HG03175 (cell line): ENCODE data around the gene SMC5.
"Not testable (repeated sequence)": the region's sequence is repeated elsewhere in the genome, so short reads cannot be mapped to it uniquely, and the experiment has no call there.

Experiments used
- ATAC-seq: cut with Tn5 transposase; IDR thresholded peaks from one replicate; pipeline ENCODE4 v1.9.1; 2021; ENCODE audit warnings: mild to moderate bottlenecking, moderate library complexity; ENCODE audit not compliant: unreplicated experiment

SMC5 gene

DNA sequence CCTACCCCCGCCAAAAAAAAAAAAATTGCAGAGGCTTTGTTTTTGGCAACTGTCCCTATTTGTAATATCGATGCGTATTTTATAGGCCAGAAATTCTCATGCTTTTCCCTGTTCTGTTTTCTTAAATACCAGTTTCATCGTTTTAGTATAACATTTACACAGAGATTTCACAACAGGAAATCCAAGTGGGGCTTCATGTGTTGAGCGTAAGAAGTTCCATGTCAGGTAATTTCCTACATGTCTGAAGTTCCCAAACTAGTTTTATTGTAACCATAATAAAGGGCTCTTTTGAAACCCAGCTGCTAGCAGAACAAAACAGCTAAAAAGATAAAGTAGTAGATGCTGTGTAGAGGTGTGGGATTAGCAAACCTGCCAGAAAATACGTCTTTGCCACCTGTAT, 4.2 kb downstream of the SMC5 start:
- ATAC-seq: no peak

DNA sequence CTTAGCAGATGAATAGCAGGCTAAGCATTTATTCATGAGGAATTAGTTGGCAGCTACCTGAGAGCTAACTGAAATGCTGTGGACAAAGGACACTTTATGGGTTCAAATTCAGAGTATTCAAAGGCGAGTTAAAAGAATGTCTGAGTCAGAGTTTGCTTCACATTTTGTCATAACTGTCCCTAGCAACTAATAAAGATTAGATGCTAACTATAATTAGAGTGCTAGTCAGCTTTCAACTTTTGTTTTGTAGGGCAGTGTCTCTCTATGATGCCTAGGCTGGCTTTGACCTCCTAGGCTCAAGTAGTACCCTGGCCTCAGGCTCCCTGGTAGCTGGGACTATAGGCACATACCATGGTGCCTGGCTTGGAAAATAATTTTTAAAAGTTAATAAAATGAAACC, 4.6 kb downstream of the SMC5 start:
- ATAC-seq: no peak

DNA sequence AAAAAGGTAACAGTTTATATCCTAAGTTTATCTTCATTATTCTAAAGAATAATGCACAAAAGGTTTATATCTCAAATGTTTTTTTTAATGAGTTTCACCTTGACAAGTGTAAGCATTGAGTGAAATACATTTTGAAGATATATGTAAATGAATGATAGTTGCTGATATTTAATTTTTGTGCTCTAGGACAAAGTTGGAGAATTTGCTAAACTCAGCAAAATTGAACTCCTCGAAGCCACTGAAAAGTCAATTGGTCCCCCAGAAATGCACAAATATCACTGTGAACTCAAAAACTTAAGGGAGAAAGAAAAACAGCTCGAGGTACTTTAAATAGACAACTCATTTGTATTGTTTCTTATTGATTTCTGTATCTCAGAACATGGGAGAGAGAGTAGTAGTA, 19.5 kb downstream of the SMC5 start:
- ATAC-seq: no peak

DNA sequence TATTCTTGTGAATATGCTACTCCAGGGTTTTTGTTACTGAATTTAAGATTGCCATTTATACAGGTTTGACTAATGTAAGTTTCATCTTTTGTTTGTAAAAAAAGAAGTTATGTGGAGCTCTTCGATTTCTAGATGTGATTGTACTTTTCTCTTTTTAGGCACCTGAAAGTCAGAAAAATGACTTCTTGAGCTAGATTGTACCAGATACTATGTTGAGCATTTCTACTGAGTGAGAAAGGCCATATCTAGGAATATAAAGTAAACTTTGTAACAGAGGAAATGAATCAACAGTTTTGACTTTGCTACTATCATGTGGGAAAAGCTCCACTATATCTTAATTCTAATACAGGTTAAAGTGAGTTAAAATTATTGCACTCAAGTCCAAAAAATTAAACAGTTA, 25.1 kb downstream of the SMC5 start:
- ATAC-seq: no peak

DNA sequence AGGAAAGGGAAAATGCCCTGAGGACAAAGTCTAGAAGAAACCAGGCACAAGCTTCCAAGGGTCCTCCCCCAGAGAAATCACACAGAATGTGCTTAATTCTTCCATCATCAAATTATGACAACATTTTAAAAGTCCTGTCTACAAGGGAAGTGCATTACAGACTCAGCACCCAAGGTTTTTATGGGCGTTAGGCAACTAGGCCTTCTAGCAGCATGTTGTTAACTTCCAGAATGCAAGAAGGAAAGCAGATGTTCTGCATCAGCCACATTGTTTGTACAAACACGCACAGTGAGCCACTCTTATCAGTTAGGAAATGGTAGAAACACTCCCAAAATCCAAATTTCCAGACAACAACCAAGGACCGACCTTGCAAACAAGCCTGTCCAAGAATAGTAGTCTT, 26.5 kb downstream of the SMC5 start:
- ATAC-seq: no peak

DNA sequence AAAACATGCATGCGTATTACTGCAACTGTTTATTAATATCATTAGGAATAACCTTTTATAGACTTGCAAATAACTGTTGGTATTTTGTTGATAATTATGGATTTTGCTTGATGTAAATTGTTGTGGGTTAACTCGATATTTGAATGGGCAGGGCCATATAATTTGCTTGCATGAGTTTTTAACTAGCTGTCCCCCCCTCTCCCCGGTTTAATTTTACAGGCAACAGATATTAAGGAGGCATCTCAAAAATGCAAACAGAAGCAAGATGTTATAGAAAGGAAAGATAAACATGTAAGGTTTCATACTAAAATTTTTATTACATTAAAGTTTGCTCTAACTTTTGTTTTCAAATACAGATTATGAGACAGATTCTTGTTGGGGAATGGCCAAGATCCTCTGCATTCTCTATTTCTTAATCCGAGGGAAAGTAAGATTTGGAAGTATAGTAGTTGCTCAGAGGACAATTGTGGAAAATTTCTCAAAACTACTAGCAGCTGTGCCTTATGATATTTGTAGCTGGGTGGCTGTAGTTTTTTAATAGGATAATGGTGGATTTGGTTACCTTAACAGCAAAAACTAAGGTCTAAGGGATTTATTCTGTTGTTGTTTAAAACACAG, 27.3 kb downstream of the SMC5 start:
- no peak for ATAC-seq

DNA sequence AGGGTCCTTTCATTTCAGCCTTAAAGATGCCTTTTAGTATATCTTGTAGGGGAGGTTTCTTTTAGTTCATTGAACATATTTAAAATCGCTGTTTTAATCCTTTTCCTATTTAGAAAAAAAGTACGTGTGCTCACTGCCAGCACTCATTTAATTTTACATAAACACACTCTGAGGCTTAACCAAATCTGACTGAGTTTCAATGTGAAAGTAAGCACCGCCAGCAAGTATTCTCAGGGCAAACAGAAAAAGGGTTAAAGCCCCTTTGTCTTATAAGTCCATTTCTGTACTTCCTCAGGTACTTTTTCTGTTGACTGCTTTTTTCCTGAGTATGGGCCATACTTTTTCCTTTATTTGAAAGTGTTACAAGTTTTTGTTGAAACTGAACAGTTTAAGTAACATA, 31.8 kb downstream of the SMC5 start:
- ATAC-seq: no peak

DNA sequence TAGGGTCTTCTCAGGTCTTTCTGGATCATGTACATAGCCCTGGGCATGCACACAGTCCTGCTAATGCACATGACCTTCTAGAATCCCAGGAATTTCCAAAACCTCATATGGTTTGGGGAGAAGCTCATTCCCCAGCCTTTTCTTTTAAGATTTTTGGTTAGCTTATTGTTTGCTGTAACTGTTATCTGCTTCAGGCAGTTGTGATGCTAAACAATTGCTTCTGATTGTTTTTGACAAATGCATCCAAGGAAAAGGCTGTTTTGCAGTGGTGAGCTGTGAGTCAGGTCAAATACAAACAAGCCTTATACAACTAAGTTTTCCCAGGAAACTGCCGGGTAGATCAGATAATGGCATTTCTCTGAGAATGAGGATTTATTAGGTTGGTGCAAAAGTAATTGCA, 32.7 kb downstream of the SMC5 start:
- no peak for ATAC-seq

DNA sequence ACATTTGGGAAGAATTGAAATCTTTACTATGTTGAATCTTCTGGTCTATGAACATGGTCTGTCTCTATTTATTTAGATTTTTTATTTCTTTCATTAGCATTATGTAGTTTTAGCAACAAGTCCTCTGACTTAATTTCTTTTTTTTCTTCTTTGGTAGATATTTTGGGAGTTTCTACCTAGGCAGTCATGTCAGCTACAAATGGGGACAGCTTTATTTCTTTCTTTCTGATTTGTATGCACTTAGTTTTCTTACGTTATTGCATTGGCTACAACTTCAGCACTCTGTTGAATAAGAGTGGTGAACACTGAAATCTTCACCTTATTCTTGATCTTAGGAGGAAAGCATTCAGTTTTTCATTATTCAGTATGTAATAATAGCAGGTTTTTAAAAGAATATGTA, 33.5 kb downstream of the SMC5 start:
- no peak for ATAC-seq

DNA sequence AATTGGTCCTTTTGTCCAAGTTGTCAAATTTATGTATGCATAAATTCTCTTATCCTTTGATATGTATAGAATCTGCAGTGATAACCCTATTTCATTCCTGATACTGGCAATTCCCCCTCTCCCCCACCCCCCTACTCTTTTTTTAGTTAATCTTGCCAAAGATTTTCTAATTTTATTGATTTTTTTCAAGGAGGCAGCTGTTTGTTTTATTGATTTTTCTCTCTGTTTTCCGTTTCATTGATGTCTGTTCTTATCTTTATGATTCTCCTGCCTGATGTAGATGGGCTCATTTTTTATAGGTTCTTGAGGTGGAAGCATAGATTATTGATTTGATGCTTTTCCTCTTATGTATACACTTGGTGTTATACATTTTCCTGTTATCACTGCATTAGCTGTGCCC, 34.4 kb downstream of the SMC5 start:
- no peak for ATAC-seq

DNA sequence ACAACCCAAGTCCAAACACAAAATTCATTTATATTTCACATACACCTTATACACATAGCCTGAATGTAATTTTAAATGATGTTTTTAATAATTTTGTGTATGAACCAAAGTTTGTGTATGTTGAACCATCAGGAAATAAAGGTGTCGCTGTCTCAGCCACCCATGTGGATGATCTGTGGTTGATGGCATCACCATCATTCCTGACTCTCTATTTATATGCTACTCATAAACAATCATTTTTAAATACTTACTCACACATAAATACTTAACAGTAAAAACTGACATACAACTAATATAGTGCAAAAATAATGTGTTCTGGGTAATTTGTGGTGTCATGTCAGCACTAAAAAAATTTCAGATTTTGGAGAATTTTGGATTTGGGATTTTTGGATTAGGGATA, 38.4 kb downstream of the SMC5 start:
- no peak for ATAC-seq

DNA sequence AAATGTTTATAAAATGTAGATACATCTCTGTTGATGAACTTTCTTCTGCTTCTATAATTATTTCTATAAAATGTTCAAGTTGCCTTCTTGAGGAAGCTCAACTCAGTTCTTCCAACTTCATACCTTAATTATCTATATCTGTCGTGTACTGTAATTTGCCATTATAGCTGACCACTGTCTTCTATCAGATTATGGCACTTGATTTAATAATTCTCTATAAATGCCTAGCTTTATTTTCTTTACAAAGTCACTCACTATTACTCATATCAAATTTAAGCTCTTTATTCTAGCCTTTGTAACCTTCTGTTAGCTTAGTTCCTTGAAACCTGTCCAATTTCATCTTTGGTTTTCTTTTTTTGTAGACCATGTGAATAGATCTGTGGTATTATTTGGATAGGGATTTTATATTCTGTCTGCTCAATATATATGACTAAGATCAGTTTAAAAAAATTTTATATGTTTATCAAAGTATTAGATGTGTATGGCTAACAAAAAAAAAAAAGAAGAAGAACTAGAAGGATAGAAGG, 39.5 kb downstream of the SMC5 start:
- no peak for ATAC-seq

DNA sequence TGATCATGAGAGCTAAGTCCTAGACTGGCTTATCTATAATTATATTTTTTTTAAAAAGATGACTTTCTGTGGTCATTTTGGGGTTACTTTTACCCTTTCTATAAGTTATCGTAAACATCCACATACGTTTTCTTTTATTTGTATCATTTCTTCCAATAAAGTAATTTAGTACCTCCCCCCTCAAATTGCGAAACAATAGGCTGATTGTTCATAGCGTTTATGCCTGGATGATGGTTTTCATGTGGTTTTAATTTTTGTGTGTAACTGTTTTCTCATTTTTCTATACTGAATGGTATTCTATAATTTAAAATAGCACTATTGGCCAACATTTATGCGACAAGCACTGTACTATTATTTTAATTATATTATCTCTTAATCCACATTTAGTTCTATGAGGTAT, 44.5 kb downstream of the SMC5 start:
- ATAC-seq: no peak

DNA sequence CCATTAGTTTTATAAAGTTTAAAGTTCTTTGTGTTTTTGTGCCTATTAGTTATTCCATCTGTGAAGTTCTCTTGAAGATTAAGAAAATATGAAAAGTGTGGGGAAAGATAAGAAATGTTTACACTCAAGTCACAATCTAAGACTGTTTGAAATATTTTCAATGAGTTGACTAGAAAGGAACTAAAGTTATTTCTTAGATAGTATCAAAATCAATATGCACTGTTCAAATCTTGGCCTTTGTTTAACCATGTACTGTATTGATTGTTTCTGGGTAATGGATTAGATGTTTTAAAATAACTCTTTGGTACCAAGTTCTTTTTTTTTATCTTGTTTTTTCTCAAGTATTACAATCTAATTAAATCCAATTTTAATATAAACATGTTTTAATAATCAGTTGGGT, 46.0 kb downstream of the SMC5 start:
- no peak for ATAC-seq

DNA sequence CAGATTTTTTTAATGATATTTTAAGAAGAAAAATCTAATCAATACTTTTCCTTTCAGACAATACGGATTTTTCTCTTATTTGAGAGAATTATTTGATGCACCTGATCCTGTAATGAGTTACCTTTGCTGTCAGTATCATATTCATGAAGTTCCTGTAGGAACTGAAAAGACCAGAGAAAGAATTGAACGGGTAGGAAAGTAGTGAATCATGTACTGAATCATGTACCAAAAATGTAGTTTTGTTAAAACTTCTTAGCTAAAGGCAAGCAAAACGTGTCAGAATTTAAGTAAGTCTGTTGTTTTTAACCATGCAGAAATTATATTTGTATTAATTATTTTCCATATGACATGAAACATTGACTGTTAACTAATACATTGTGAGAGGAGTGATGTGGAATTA, 56.6 kb downstream of the SMC5 start:
- no peak for ATAC-seq

DNA sequence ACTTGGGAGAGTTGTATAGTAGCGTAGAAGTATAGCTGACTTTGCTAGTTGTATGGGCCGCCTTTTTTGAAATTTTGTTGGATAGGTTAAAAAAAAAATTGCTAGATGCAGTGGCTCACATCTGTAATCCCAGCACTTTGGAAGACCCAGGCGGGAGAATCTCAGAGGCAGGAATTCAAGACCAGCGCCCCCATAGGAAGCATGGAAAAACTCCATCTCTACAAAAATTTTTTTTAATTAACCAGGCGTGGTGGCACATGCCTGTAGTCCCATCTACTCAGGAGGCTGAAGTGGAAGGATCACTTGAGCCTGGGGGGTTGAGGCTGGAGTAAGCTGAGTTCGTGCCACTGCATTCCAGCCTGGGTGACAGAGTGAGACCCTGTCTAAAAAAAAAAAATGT, 59.2 kb downstream of the SMC5 start:
- no peak for ATAC-seq

DNA sequence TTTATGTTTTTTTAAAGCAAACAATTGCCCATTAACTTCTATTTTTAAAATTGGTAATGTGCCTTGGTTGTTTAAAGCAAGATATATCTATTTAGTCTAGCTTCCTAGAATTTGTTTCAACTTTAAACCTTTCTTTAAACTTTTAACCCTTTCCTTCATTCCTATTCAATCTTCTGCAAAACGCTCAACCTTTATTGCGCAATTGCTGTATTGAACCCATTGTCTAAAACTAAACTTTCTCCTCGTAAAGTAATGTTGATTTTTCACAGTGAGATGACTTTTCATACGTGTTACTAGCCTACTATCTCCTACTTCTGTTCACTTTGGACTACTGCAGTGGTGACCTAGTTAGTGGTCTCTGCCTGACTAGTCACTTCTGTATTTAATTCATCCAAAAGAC, 63.3 kb downstream of the SMC5 start:
- ATAC-seq: no peak

DNA sequence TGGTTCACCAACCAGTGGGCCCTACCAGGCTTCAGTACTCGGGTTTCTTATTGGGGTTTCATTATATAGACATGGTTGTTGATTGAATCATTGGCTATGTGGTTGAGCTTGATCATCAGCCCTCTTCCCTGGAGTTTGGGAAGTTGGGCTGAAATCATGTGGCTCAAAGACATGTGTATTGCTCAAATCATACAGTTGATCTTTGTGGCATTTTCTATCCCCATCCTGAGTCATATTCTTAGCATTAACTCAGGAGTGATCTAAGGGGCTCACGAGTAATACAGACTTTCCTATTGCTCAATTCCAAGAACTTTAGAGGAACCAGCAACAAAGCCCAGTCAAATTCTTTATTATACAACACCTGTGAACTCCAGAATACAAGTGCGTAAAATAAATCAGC, 66.2 kb downstream of the SMC5 start:
- ATAC-seq: no peak

DNA sequence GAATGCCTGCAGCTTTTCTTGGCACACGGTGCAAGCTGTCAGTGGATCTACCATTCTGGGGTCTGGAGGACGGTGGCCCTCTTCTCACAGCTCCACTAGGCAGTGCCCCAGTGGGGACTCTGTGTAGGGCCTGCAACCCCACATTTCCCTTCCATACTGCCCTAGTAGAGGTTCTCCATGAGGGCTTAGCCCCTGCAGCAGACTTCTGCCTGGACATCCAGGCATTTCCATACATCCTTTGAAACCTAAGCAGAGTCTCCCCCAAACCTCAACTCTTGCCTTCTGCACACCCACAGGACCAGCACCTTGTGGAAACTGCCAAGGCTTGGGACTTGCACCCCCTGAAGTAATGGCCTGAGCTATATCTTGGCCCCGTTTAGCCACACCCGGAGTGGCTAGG, 69.8 kb downstream of the SMC5 start:
- not testable (repeated sequence) for ATAC-seq

DNA sequence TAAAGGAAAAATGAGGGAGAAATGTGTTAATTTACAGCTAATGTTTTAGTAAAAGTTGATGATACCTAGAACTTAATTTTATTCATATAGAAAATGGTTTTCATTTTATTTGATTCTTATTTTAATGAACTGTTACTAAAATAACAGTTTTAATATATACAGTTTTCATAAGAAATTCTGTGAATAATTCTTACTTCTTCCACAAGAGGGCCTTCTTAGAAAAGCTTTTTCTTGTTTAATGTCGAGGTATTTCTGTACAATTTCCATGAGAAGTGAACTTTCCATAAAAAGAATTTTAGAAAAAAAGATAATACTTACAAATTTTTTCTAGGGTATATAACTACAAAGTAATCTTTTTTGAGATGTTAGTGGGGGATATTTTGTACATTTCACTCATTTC, 81.8 kb downstream of the SMC5 start:
- ATAC-seq: no peak

DNA sequence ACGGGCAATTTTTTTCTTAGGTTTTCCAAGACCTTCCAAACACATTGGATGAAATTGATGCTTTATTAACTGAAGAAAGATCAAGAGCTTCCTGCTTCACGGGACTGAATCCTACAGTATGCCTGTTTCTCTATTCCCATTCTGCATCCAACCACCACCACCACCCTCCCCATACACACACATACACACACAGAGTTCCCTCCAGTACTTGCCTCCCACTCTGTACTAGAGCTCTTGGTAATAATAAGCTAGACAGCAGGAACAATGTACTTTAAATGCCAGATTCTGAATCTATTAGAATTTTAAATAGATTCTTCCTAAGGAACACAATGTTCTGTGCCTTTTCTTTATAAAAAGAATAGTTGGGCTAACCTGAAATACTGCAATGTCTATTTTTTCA, 88.3 kb downstream of the SMC5 start:
- no peak for ATAC-seq

DNA sequence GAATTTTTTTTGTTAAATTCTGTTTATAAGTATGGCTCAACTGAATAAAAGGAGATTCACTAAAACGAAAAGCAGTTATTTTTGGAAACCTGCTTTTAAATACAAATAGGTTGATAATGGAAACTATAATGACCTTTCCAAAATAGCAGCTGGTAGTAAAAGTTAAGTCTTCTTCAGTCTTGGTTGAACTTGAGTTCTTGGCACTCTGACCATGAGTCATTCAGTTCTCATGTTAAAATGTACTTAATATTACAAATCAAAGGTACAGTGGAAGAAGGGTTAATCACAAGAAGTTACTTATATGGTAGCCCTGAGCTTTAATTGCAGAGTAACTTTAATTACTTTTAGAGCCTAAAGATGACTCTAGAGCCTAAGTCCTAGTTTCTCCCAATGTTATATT, 93.6 kb downstream of the SMC5 start:
- no peak for ATAC-seq

DNA sequence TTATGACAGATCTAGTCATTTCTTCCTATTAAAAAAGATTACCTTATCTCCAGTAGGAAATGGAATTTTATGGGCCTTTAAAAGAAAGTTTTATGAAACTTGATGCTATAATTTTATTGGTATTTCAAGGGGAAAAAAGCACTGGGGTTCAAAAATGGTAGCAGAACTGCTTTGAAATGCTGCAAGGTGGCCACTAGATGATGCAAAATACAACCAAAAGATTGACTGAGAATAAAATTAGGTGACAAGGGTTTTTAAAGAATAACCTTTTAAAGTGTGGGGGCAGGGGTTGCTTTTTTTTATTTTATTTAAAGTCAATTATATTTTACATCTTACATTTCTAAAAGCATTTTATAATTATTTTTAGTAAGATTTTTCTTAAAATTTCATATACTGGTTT, 94.0 kb downstream of the SMC5 start:
- ATAC-seq: no peak

DNA sequence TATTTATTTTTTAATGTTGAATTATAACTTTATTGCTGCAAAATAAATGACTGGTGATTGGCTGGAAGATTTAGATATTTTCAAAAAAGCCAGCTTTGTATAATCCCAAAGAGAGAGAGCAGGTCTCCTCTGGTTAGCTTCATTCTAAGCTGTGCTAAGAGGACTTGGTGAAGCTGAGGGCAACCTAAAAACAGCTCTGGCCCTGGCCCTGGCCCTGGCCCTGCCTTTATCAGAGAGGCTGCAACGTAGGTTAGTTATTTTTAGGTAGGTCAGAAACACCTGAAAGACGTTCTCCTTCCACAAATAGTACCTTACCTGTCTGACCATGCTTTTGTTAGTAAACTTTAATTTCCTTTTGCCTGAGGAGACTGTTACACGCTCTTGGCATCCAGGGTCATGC, 97.0 kb downstream of the SMC5 start:
- ATAC-seq: no peak
